HG03565 (cell line): ENCODE results near the gene BRI3.
"Not testable (repeated sequence)": the region's sequence is repeated elsewhere in the genome, so short reads cannot be mapped to it uniquely, and the experiment has no call there.

Source experiments
- ATAC-seq: cut with Tn5 transposase; IDR thresholded peaks from one replicate; pipeline ENCODE4 v1.9.1; 2021; ENCODE audit warnings: mild to moderate bottlenecking, moderate library complexity; ENCODE audit not compliant: unreplicated experiment

BRI3 gene

GRCh38 chr7:98303906-98304305 lies 22.4 kb downstream of the BRI3 start:
- ATAC-seq: no peak

- no peak for ATAC-seq
These were observed 24.6 kb downstream of the BRI3 start for GRCh38 chr7:98305951-98306535.

- ATAC-seq: no peak
These were observed 26.5 kb downstream of the BRI3 start for GRCh38 chr7:98307971-98308466.

GRCh38 chr7:98309566-98309965 lies 28.1 kb downstream of the BRI3 start:
- no peak for ATAC-seq

- no peak for ATAC-seq
These were observed 30.7 kb downstream of the BRI3 start for GRCh38 chr7:98312201-98312600.

- ATAC-seq: peak; percentile 42
These were observed 33.0 kb downstream of the BRI3 start for GRCh38 chr7:98314469-98314868.

- peak; percentile 71 for ATAC-seq
These were observed 34.0 kb downstream of the BRI3 start for GRCh38 chr7:98315318-98315993.

GRCh38 chr7:98315994-98316527 lies 34.6 kb downstream of the BRI3 start:
- not testable (repeated sequence) for ATAC-seq

- ATAC-seq: no peak
These were observed 36.0 kb downstream of the BRI3 start for GRCh38 chr7:98317366-98318040.

- no peak for ATAC-seq
These were observed 37.7 kb downstream of the BRI3 start for GRCh38 chr7:98319176-98319575.

- no peak for ATAC-seq
These were observed 39.8 kb downstream of the BRI3 start for GRCh38 chr7:98321301-98321700.

GRCh38 chr7:98322331-98323270 lies 41.1 kb downstream of the BRI3 start:
- ATAC-seq: no peak

GRCh38 chr7:98323597-98324322 lies 42.3 kb downstream of the BRI3 start:
- ATAC-seq: no peak

- no peak for ATAC-seq
These were observed 43.3 kb downstream of the BRI3 start for GRCh38 chr7:98324782-98325181.

- no peak for ATAC-seq
These were observed 47.8 kb downstream of the BRI3 start for GRCh38 chr7:98329100-98329790.

GRCh38 chr7:98329791-98330373 lies 48.4 kb downstream of the BRI3 start:
- no peak for ATAC-seq

- ATAC-seq: no peak
These were observed 49.5 kb downstream of the BRI3 start for GRCh38 chr7:98330926-98331529.

- ATAC-seq: no peak
These were observed 52.6 kb downstream of the BRI3 start for GRCh38 chr7:98334081-98334480.
